DMS114 treated with DMSO at 0.1 percent for 48 hours (cell line): ENCODE data around the gene TTC39A.
"Not testable (repeated sequence)": the region's sequence is repeated elsewhere in the genome, so short reads cannot be mapped to it uniquely, and the experiment has no call there.

Experiments used
- DNase-seq: peaks from one replicate; lab custom pipeline; 2025; ENCODE audit not compliant: unreplicated experiment; lab: John Stamatoyannopoulos, UW

TTC39A gene

DNA sequence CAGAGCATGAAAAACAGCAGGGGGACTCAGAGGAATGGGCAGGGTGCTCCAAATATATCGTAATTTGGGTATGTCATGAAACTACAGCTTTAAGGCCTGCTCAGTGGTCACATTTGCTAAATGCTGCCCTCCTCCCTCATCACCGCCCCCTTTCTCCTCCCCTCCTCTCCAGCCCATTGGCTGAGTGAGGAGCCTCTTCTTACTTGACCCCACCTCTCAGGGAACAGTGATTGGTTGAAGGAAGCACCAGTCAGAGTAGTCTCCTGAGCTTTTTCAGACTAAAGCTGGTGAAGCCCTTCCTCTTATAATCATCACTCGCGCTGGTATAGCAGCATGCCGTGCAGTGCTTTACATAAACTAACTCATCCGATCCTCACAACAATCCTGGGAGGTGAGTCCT lies 10.0 kb upstream of the TTC39A start:
- DNase-seq = no peak

DNA sequence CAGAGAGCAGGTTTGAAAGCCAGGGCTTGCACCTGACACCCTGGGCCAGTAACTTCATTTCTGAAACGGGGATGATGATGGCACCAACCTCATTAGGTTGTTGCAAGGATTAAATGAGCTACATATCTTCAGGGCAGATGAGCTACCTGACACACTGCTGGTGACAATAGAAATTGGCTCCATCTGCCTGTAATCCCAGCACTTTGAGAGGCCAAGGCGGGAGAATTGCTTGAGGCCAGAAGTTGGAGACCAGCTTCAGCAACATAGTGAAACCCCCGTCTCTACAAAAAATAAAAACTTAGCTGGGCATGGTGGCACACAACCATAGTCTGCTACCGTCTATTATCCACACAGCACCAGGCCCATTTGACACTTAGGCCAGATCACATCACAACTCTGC lies 6.3 kb upstream of the TTC39A start:
- no peak for DNase-seq

DNA sequence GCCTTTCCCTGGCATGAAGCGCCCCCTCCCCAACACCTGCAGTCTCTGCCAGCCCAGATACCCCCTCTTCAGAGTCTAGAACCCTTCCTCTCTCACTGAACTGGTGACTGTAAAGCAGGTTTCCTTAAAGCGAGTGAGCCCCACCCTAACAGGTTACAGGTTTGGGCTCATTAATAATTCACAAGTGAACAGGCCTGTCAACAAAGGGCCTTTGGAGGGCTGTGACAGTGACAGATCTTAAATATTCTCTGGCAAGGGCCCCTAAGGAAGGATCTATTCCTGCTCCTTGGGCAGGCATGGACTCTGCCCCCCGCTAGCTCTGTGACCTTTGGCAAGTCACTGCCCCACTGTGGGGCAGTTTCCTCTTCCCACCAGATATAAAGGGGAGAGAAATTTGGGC lies 5.6 kb upstream of the TTC39A start:
- DNase-seq = no peak

DNA sequence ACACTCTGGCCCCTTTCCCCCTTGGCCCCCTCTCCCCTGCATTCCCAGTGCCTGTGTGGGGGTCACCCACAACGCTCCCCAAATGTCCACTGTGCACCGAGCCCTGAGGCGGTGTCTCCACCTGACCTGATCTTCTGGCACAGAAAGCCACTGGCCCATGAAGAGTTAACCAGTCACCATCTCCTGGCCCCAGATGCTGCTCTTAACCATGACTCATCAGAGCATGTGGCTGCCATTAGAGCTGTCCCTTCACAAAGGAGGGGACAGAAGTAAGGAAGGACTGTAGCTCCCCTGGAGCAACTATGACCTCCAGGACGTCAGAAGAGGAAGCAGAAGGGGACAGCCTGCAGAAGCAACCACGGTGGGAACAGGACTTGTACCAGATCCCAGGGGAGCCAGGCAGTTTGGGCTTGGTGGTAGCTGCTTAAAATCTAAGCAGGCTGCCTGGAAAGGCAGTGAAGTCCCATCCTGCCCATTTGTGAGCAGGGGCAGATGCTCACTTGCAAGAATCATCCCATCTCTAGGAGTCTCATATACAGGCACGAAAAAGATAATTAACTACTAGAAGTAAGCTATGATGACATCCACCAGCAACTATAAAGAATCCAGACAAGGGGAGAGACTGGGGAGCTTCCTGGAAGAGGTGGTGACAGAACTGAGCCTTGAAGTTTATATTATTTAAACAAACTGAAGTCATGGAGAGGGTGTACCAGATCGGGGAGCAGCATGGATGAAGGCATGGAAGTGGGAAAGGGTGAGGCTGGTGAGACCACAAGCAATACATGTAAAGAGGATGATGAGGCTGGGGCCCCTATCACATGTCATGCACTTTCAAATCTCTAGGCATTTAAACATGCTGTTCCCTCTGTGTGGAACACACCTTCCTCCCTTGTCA lies 1.1 kb upstream of the TTC39A start:
- DNase-seq = no peak

DNA sequence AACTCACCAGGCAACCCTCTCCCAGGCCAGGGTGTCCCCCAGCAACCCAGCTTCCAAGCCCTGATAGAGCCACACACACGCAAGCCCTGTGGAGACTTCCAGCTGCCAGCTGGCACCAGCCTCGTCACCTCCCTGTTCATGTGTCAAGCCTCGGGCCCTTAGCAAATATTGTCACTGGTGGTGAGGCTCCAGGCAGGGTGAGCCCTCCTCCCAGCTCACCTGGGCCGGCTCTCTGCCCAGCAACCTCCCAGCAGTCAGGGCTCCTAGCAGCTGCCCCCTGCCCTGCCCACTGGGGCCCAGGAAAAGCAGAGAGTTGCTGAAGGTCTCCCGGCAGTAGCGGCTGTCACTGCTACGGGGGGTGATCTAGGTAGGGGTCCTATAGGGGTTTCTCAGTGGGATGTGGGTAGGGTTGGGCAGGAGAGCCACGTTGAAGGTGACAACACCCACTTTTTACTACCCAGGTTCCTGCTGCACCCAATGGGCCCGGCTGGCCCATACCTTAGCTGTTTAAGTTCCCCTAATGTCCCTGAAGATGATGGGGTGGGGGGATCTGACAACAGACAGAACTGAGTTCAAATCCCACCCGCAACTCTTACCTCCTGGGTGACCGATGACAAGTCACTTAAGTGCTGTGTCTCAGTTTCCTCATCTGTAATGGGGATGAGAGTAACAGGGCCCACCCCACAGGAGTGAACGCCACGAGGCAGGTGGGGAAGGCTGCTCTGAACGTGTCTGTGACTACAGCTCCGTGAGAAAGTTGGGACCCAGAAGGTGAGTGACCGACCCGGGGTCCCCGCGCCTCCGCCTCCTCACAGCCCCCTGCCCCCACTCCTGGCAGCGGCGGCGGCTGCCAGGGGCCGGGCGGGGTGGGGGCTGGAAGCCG lies 678 bp downstream of the TTC39A start:
- DNase-seq = no peak

DNA sequence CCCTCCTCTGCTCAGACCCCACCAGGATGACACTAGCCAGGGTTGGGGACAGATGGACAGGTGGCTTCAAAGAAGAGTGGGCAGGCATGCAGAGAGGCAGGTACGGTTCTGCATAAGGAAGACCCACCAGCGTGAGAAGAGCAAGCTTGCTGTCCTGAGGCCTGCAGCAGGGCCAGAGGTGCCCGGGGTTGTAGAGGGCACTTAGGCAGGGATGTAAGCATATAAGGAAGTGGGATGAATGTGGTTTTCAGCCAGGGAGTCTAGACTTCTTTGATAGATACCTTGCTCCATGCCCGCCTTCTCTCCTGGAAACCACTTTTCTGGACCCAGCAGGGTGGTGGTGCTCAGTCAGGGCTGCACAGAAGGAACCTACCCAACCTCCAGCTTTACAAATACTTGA lies 1.4 kb downstream of the TTC39A start:
- DNase-seq = no peak

DNA sequence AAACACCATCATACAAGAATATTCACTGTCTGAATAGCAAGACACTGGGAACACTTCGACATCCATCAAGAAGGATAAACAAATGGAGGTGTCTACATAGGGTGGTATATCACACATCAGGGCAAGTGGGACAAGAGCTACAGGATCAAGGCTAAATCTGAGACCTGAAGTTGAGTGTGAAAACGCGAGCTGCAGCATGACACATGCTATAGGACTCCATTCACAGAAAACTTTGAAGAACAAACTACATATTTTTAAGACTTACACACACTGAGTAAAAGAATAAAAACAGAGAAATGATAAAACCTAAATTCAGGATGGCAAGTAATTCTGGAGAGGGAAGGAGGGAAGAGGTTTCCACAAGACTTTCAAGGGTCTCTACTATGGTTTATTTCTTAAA lies 2.1 kb downstream of the TTC39A start:
- DNase-seq = no peak

DNA sequence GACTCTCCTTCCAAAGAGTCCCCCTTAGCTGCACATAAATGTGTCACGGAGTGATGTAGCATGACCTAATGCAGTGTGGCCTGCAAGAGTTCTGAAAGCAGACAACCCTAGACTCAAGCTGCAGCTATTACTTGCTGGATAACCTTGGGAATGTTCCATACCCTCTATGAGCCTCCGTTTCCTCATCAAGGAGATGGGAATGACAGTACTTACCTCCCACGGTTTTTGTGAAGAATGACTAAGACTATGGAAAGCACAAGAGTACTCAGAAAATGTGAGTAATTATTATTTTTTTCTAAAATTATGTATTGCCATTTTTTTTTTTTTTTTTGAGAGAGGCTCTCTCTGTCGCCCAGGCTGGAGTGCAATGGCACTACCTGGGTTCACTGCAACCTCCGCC lies 3.0 kb downstream of the TTC39A start:
- no peak for DNase-seq

DNA sequence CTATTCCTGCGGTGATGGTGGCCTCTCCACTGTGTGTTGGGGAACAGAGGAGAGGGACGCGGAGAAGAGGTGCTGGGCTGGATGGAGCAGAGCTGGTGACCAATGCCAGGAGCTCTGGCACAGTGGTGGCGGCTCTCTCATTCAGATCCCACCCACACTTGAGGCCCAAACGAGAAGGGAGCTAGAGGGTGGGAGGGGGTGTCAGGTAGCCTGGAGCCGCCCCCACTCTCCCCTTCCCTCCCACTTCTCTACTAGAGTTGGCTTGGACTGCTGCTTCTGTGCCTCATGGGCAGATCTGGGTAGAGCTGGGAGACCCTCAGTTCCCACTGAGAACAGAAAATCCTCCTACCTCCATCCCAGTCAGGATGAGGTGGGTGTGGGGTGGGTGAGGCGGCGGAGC lies 3.5 kb downstream of the TTC39A start:
- DNase-seq = no peak

DNA sequence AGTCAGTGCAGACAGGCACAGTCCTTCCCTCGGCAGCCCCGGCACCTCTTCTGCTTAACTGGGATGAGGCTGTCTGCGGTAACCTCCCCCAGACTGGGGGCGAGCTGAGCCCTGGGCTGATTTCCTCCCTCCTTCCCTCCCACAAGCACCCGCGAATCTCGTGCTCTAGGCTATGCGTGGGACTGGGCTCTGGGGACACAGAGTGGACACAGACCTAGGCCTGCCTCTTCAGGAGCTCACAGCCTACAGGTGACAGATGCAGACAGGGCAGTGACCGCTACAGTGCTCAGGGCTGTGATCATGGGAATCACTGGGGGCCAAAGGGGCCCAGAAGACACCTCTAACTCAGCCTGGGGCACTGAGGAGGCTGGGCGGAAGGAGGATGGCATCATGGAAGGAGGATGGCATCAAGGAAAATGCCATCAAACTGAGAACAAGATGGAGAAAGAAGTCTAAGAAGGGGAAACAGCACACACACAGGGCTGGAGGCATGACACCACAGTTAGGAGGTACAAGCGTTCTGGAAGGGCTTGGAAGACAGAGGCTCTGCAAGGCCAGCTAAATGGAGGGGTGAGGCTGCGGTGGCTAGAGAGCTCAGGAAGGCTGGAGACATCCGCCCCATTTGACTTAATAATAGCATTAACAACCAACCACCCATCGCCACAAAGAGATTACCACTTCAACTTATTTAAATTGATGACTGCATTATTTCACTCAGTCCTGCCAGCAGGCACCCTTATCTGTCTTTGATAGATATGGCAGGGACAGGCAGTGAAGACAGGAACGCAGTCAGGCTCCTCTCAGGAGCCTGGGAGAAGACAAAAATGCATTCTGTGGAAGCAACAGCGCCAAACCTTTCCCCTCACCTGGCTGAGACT lies 4.2 kb downstream of the TTC39A start:
- DNase-seq = no peak

DNA sequence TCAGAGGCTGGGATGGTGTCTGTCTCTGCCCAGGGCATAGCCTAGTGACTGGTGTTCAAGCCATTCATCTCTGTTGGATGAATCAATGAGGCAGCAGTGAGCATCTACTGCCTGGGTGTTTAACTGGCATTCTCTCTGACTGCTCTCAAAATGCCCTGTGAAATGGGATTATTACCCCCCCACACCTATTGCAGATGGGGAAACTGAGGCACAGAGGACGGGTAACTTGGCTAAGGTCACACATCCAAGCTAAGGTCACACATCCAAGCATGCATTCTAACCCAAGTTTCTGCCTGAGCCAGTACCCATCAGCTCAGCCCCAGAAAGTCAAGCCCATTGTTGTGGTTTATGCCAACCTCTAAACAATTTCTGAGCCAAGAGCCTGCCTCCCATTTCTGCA lies 5.0 kb downstream of the TTC39A start:
- no peak for DNase-seq

DNA sequence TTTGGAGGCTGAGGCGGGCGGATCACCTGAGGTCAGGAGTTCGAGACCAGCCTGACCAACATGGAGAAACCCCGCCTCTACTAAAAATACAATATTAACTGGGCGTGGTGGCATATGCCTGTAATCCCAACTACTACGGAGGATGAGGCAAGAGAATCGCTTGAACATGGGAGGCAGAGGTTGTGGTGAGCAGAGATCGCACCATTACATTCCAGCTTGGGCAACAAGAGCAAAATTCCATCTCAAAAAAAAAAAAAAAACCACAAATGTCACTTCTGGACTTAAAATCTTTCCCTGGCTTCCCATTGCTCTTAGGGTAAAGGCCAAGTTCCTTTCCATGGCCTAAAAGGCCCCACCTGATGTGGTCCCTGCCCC lies 5.4 kb downstream of the TTC39A start:
- not testable (repeated sequence) for DNase-seq

DNA sequence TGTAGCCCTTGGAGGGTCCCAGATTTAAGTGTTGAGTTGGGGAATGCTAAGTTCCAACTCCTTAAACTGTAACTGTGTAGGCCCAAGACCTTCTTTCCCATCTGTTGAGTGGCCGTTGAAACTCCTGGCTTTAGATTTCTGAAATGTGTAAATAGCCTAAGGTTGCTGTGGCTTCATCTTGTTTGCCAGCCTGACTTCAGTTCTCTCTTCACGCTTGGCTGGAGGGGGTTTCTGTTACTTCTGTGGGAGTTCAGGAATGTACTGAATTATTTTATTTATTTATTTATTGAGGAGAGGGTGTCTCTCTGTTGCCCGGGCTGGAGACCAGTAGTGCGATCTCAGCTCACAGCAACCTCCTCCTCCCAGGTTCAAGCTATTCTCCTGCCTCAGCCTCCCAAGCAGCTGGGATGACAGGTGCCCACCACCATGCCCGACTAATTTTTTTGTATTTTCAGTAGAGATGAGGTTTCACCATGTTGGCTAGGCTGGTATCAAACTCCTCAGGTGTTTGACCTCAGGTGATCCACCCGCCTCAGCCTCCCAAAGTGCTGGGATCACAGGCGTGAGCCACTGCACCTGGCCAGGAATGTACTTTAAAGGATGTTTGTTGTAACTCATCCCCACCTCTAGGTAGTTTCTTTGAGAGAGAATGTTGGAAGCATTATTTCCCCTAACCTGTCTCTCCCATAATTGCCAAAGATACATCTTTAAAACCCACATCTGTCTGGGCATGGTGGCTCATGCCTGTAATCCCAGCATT lies 5.9 kb downstream of the TTC39A start:
- DNase-seq = no peak

DNA sequence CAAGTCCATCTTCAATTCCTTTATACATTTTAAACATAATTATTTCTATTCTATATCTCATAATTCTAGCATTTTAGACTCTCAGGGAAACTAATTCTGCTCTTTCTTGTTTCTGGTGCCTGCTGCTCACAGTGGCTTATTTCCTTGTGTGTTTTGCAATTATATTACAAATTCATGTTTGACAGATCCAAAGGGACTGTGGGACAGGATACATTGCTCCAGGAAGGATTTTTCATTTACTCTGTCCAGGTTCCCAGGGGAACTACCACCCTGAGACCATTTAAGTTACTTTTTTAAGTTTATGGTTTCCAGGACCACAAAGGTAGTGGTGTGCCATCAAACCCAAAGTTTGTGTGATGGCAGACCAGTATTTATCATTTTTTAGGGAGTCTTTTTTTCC lies 6.6 kb downstream of the TTC39A start:
- no peak for DNase-seq

DNA sequence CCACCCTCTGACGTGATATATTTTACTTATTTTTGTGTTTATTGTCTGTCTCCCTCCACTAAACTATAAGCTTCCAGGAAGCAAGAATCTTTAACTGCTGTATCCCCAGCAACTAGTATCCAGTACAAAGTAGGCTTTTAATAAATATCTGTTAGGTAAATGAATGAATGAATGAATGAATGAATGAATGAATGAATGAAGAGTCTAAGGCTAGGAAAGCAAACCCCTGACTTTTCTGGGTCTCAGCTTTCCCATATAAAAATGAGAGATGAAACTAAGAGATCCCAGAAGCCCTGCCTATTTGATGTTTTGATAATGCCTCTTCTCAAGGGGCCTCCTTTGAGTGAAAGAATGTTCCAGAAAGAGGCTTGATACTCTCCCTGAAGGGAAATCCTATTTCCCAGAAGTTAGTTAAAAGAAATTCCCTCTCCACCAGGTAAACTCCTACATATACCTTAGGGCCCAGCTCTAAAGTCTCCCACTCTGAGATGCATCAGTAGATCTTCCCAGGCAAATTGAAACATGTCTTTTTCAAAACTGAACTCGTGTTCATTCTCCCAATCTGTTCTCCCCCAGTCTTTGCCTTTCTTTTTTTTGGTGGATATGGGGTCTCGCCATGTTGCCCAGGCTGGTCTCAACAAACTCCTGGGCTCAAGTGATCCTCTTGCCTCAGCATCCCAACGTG lies 7.8 kb downstream of the TTC39A start:
- no peak for DNase-seq

DNA sequence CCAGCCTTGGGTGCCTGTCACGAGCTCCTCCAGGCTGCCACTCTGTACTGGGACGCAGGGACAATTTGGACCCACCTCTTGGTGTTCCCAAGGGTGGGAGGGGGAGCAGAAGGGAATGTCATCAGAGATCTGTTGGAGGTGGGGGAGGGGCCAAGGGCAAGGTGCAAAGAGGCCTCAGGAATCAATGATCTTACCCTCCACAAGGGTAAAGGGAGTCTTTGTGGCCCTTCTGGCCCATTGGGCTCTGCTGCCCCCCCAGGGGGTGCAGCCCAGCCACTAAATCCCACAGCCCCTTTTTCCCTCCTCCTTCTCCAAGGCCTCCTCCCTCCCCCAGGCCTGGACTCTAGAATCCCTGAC lies 8.5 kb downstream of the TTC39A start:
- DNase-seq = no peak

DNA sequence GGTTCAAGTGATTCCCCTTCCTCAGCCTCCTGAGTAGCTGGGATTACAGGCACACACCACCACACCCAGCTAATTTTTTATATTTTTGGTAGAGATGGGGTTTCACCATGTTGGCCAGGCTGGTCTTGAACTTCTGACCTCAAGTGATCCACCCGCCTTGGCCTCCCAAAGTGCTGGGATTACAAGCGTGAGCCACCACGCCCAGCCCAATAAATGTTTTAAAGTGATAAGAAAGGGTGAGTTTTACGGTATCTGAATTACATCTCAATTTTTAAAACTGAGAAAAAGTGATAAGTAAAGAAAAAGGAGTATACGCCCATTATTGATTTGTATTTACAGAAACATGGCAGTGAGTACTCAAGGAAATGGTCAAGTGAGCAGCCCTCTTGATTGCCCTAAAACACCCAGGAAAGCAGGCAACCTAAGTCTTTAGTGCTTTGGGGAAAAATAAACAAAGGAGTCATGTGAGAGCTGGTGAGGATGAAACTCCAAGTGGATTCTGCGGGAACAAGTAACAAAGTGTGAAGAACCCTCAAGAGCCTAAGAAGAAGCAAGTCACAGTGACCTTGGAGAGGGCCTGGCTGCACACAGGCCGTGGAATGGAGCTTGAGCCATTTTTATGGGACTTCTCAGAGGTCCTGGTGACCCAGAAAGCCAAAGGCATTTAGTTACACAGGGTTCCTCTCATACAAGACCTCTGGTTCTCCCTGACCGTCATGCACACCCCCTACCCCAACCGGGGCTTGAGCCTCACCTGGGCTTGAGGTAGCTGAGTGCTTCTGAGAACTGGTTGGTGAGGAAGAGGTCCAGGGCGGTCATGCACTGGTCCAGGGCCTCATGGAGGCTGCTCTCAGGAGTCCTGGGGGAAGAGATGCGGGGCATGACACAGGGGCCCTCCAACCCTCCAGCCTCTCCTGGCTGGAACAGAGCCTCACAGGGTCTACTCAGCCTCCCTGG lies 9.1 kb downstream of the TTC39A start:
- no peak for DNase-seq

DNA sequence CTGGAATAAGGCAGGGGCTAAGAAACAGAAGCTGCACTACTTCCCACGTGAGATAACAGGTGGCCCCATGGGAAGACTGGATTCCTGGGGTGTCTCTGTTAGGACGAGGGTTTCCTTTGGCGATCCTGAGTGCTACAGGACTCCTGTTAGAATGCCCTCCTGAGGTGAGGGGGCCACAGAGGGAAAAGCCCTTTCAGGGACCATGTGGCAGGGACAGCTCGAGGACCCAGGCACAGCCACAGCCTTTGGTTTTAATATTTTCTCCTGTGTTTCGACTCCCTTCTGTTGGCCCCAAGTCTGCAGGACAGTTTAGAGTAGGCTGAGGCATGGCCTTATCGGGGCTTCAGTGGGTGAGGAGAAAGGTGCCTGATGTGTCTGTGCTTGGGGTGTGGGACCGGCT lies 12.6 kb downstream of the TTC39A start:
- no peak for DNase-seq

DNA sequence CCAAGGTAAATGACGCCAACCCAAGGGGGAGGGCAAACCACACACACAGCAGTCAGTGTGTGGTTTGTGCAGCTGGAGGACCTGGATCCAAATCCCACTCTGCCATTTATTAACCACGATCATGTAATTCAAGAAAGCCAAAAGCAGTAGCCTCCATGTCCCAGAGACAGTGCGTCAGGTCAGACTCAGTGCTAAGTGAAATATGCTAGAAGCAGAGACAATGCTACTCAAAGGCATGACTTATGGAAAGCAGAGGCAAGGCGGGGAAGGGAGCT lies 13.6 kb downstream of the TTC39A start:
- DNase-seq = no peak
